GM18499 (cell line): ENCODE results near the gene SSH3.

Experiments
- ATAC-seq: cut with Tn5 transposase; IDR thresholded peaks from one replicate; pipeline ENCODE4 v1.9.1; 2021; ENCODE audit warnings: moderate number of reproducible peaks; ENCODE audit not compliant: insufficient read depth, unreplicated experiment

SSH3 gene

GRCh38 chr11:67357831-67358670 lies 54.7 kb downstream of the SSH3 start:
- ATAC-seq: no peak
